Left lung (tissue), 10 donors: Measurements from ENCODE around the gene ACADS. TPM values are rescaled to one million over a fixed set of nuclear protein-coding genes. Genes with fewer than 3 reads are reported as not detected.
A peak's percentile ranks its signal among the peaks of the same experiment; 100 is the strongest.

Source experiments
- ATAC-seq: fragments of 200-7000 bp; cut with Tn5 transposase; one replicate; pipeline ENCODE4 v1.9.1; 2020; ENCODE audit warnings: moderate library complexity
- DNase-seq, 4 donors: peaks; one replicate each; pipeline ENCODE4 v3.0.0-alpha.2; 2013 to 2020
- H3K27ac ChIP-seq, 2 donors: fragments of 200-600 bp; sonication (generic) in 1 of 2; one replicate each; pipeline versions ENCODE4 v1.5.0 to v1.8.0; 2020 to 2021
- H3K27me3 ChIP-seq, 2 donors: fragments of 200-600 bp; sonication (generic) in 1 of 2; one replicate each; pipeline versions ENCODE4 v1.5.0 to v1.8.0; 2020 to 2021
- H3K36me3 ChIP-seq, 2 donors: fragments of 200-600 bp; sonication (generic) in 1 of 2; one replicate each; pipeline versions ENCODE4 v1.5.0 to v1.8.0; 2020 to 2021
- H3K4me1 ChIP-seq, 2 donors: fragments of 200-600 bp; one replicate each; pipeline ENCODE4 v1.8.0; 2021
- H3K4me3 ChIP-seq, 2 donors: fragments of 200-600 bp; sonication (generic) in 1 of 2; one replicate each; pipeline versions ENCODE4 v1.5.0 to v1.8.0; 2020 to 2021; ENCODE audit warnings: mild to moderate bottlenecking in 1 of 2
- H3K9me3 ChIP-seq, 2 donors: fragments of 200-600 bp; sonication (generic) in 1 of 2; one replicate each; pipeline versions ENCODE4 v1.5.0 to v1.8.0; 2020 to 2021
- CTCF ChIP-seq, 2 donors: fragments of 200-600 bp; sonication (generic) in 1 of 2; IDR thresholded peaks; one replicate each; pipeline versions ENCODE4 v1.5.0 to v1.8.0; 2021; ENCODE audit warnings: antibody characterized with exemption in 2 of 2
- intact Hi-C, 2 donors: fragments of 100-400 bp; cut with DNase I; formaldehyde crosslinking; loops; one replicate each; pipeline versions ENCODE4 v1.11.2 to v1.14.2; 2022
- polyA plus RNA-seq, 6 donors: library from polyadenylated mRNA; unstranded; fragments of 120-200 nt; gene quantifications; one replicate each; pipeline ENCODE4 v1.2.1, GENCODE V29; 2013; ENCODE audit not compliant: insufficient read length in 6 of 6
- total RNA-seq, 2 donors: library from RNA; stranded (reverse); fragmentation: NEBNext Ultra II Directional; extraction: Animal tissue kit (Norgen Biotek cat#: 25700); gene quantifications; one replicate each; pipeline ENCODE4 v1.2.1, GENCODE V29; 2021
- donor health status: DM: no; HTN: yes; CAD: no.
- donor health status: DM: no; HTN: no; CAD: no.

The ACADS gene
- total and polyA plus RNA-seq, 8 donors: 11.5 to 20.6 (median 14.0) TPM

- Histone ChIP-seq H3K9me3 (no peaks in the 10 kb centered on the region), H3K4me1 (peaks cover 9 to 36% of the 10 kb centered on the region in 2 donors), H3K4me3 (no peak overlapping the region), H3K27ac (peak overlapping the region in 1 of 2 donors; percentile 81), H3K36me3 (peaks cover 0 to 83% of the 10 kb centered on the region in 2 donors), H3K27me3 (no peaks in the 10 kb centered on the region)
- TF ChIP-seq CTCF (IDR thresholded peaks at IDR 0.05): no peak
- intact Hi-C loops: no loop called here
- DNase-seq (no peak), ATAC-seq (no peak)
Observed at GRCh38 chr12:120699553-120699952, 26.1 kb upstream of the ACADS start.

- H3K27ac ChIP-seq: no peak overlapping the region
- no peak for DNase-seq
- no peak overlapping the region for H3K4me3 ChIP-seq
- ATAC-seq: no peak
- peaks cover 9 to 36% of the 10 kb centered on the region in 2 donors for H3K4me1 ChIP-seq
- no peak for TF ChIP-seq CTCF (IDR thresholded peaks at IDR 0.05)
- no peaks in the 10 kb centered on the region for H3K9me3 ChIP-seq
- no peaks in the 10 kb centered on the region for H3K27me3 ChIP-seq
- H3K36me3 ChIP-seq: peaks cover 0 to 70% of the 10 kb centered on the region in 2 donors
- intact Hi-C loops: no loop called here
Observed at GRCh38 chr12:120700886-120701285, 24.7 kb upstream of the ACADS start.

GRCh38 chr12:120702637-120703036, 23.0 kb upstream of the ACADS start:
- Histone ChIP-seq H3K27ac (peak overlapping the region in 1 of 2 donors; percentile 70), H3K36me3 (peaks cover 0 to 52% of the 10 kb centered on the region in 2 donors)
- DNase-seq: no peak

GRCh38 chr12:120703311-120703942, 22.2 kb upstream of the ACADS start:
- no peaks in the 10 kb centered on the region for H3K27me3 ChIP-seq
- H3K27ac ChIP-seq: peak overlapping the region; percentile 31 to 70
- no peaks in the 10 kb centered on the region for H3K9me3 ChIP-seq
- DNase-seq: peak in 2 of 4 donors; percentile 44 to 58
- peaks cover 0 to 44% of the 10 kb centered on the region in 2 donors for H3K36me3 ChIP-seq
- peak; percentile 91 for ATAC-seq
- TF ChIP-seq CTCF (IDR thresholded peaks at IDR 0.05): no peak
- peaks cover 6 to 19% of the 10 kb centered on the region in 2 donors for H3K4me1 ChIP-seq
- no peak overlapping the region for H3K4me3 ChIP-seq
- intact Hi-C loops: no loop called here

More at GRCh38 chr12:120702637-120703036, 23.0 kb upstream of the ACADS start:
- Histone ChIP-seq H3K4me1 (peaks cover 9 to 27% of the 10 kb centered on the region in 2 donors), H3K9me3 (no peaks in the 10 kb centered on the region), H3K4me3 (no peak overlapping the region), H3K27me3 (no peaks in the 10 kb centered on the region)
- no peak for TF ChIP-seq CTCF (IDR thresholded peaks at IDR 0.05)
- no peak for ATAC-seq
- intact Hi-C loops: no loop called here

GRCh38 chr12:120705618-120706017, 20.0 kb upstream of the ACADS start:
- H3K27me3 ChIP-seq: no peaks in the 10 kb centered on the region
- no peak for TF ChIP-seq CTCF (IDR thresholded peaks at IDR 0.05)
- H3K36me3 ChIP-seq: peaks cover 0 to 23% of the 10 kb centered on the region in 2 donors
- H3K27ac ChIP-seq: no peak overlapping the region
- H3K4me1 ChIP-seq: peaks cover 5 to 7% of the 10 kb centered on the region in 2 donors
- DNase-seq: peak in 1 of 4 donors; percentile 56
- ATAC-seq: peak; percentile 48
- H3K4me3 ChIP-seq: no peak overlapping the region
- H3K9me3 ChIP-seq: no peaks in the 10 kb centered on the region
- intact Hi-C loops: no loop called here
